ENCODE measurements around the gene IDH1. TPM values are rescaled to one million over a fixed set of nuclear protein-coding genes. Genes with fewer than 3 reads are reported as not detected.
A peak's percentile ranks its signal among the peaks of the same experiment; 100 is the strongest.

The IDH1 gene
- total RNA-seq, 1 experiment from 2014 or later, result 50.2 TPM

DNA sequence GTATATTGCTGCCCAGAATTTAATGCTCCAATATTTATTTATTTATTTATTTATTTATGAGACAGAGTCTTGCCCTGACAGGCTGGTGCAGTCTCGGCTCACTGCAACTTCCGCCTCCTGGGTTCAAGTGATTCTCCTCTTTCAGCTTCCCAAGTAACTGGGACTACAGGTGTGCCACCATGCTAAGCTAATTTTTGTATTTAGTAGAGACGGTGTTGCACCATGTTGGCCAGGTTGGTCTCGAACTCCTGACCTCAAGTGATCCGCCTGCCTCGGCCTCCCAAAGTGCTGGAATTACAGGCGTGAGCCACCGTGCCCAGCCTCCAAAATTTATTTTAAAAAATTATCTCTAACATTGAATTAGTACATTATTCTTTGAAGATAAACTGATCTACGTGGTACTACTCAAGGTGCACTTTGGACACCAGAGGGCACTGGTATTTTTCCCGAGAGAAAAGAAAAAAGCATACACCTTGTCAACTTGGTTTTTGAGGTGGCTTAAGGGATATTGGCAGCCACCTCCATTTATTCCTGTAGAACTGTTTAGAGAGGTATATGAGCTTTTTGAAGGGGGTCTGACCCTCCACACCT, 1.4 kb upstream of the IDH1 start:
- TF ChIP-seq, protein P1, sequence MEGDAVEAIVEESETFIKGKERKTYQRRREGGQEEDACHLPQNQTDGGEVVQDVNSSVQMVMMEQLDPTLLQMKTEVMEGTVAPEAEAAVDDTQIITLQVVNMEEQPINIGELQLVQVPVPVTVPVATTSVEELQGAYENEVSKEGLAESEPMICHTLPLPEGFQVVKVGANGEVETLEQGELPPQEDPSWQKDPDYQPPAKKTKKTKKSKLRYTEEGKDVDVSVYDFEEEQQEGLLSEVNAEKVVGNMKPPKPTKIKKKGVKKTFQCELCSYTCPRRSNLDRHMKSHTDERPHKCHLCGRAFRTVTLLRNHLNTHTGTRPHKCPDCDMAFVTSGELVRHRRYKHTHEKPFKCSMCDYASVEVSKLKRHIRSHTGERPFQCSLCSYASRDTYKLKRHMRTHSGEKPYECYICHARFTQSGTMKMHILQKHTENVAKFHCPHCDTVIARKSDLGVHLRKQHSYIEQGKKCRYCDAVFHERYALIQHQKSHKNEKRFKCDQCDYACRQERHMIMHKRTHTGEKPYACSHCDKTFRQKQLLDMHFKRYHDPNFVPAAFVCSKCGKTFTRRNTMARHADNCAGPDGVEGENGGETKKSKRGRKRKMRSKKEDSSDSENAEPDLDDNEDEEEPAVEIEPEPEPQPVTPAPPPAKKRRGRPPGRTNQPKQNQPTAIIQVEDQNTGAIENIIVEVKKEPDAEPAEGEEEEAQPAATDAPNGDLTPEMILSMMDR (IDR thresholded peaks at IDR 0.05; ENCODE audit: unreplicated experiment), result peak; percentile 26
- ChIA-PET CTCF (interaction anchor here (0.6 to 7.4 kb wide), 9 partner anchors 9 to 1434 kb away, joined by 3 to 104 read pairs (median 6); no protein-coding TSS in a partner anchor), POLR2A (interaction anchor here (3.1 to 6.4 kb wide), 3 partner anchors 11 to 154 kb away, joined by 22 to 159 read pairs (median 32); partner anchors contain the start of gene PIKFYVE)
- H3K36me3 Mint-ChIP-seq (ENCODE audit: insufficient read depth, unreplicated experiment), result peaks cover 14% of the 10 kb centered on the region
- intact Hi-C loops (cut with micrococcal nuclease), result no loop called here
- no peaks in the 10 kb centered on the region for H3K9me3 Mint-ChIP-seq (ENCODE audit: unreplicated experiment)
- no TSS peak for BruUV-seq (replicated peaks)
- H3K4me1 Mint-ChIP-seq (ENCODE audit: insufficient read depth, unreplicated experiment), result peaks cover 8% of the 10 kb centered on the region
- no peak overlapping the region for H3K27ac Mint-ChIP-seq (ENCODE audit: low read depth, unreplicated experiment)
- peak; percentile 30 for DNase-seq (ENCODE audit: unreplicated experiment)
- no peaks in the 10 kb centered on the region for H3K27me3 Mint-ChIP-seq (ENCODE audit: insufficient read depth, unreplicated experiment)
- H3K4me3 Mint-ChIP-seq (ENCODE audit: unreplicated experiment), result no peak overlapping the region

DNA sequence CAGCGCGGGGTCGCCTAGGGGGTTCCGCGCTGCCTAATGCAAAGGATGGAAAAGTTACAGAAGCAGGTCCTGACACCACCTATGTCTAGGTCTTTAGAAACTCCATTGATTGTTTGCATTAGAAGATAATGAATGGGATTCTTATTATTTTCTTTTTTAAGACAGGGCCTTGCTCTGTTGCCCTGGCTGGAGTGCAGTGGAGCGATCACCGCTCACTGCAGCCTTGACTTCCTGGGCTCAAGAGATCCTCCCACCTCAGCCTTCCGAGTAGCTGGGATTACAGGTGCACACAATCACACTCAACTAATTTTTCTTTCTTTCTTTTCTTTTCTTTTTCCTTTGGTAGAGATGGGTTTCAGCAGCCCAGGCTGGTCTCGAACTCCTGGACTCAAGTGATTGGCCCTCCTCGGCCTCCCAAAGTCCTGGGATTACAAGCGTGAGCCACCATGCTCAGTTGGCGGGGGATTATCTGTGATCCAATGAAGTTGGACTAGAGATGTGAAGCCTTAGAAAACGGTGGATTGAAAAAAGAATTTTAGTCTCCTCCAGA, 761 bp upstream of the IDH1 start:
- Mint-ChIP-seq H3K4me3 (ENCODE audit: unreplicated experiment) (peak overlapping the region; percentile 83), H3K36me3 (ENCODE audit: insufficient read depth, unreplicated experiment) (peaks cover 18% of the 10 kb centered on the region), H3K27me3 (ENCODE audit: insufficient read depth, unreplicated experiment) (no peaks in the 10 kb centered on the region), H3K9me3 (ENCODE audit: unreplicated experiment) (no peaks in the 10 kb centered on the region), H3K27ac (ENCODE audit: low read depth, unreplicated experiment) (peak overlapping the region; percentile 14), H3K4me1 (ENCODE audit: insufficient read depth, unreplicated experiment) (peaks cover 14% of the 10 kb centered on the region)
- TF ChIP-seq, protein P1 (IDR thresholded peaks at IDR 0.05; ENCODE audit: unreplicated experiment), result no peak
- no peak for DNase-seq (ENCODE audit: unreplicated experiment)
- intact Hi-C loops (cut with micrococcal nuclease), result loop anchor here (1.0 kb wide), 3 partner anchors 11 to 153 kb away; partner anchors contain the start of gene PIKFYVE
- ChIA-PET POLR2A (interaction anchor here (0.6 to 6.4 kb wide), 6 partner anchors 11 to 980 kb away, joined by 3 to 159 read pairs (median 12); partner anchors contain the start of gene PIKFYVE), CTCF (interaction anchor here (0.5 to 7.4 kb wide), 13 partner anchors 9 to 1434 kb away, joined by 3 to 104 read pairs (median 6); partner anchors contain the start of gene PIKFYVE)
- BruUV-seq (replicated peaks), result no TSS peak

DNA sequence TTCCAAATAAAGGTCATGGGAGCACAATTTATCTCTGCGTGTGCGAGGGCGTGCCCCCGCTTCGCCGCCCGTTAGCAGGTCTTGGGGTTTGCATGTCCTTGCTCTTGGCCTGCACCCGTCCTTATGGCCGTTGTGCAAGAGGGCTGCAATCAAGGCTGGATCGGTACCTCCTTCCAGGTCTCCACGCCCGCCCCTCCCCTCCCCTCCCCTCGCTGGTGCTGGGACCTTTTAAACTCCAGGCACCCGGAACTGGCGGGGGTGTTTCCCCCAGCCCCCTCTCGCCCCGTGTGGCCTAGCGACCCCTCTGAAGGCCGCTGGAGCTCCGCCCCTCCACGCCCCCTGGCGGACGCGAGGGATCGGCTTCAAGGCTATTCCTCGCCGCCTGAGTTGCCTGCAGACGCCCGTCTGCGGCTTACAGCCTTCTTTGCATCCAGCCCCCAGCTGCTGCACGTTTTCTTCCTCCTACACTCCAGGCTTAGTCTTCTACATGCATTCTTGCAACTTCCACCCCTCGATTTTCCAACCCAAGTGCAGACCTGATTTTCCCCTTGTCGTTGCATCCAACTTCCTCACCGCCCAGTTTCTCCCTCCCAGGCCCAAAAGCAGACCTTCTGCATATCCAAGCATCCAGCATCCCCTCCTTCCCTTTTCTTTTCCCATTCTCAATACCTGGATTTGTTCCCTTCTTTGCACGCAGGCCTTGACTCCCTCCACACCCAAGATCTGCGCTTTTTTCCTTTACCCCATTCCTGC, 577 bp downstream of the IDH1 start:
- intact Hi-C loops (cut with micrococcal nuclease), result no loop called here
- Mint-ChIP-seq H3K4me3 (ENCODE audit: unreplicated experiment) (peak overlapping the region; percentile 83), H3K36me3 (ENCODE audit: insufficient read depth, unreplicated experiment) (peaks cover 25% of the 10 kb centered on the region), H3K4me1 (ENCODE audit: insufficient read depth, unreplicated experiment) (peaks cover 28% of the 10 kb centered on the region), H3K27me3 (ENCODE audit: insufficient read depth, unreplicated experiment) (no peaks in the 10 kb centered on the region), H3K9me3 (ENCODE audit: unreplicated experiment) (no peaks in the 10 kb centered on the region), H3K27ac (ENCODE audit: low read depth, unreplicated experiment) (peak overlapping the region; percentile 59)
- no TSS peak for BruUV-seq (replicated peaks)
- TF ChIP-seq, protein P1 (IDR thresholded peaks at IDR 0.05; ENCODE audit: unreplicated experiment), result peak; percentile 72
- POLR2A ChIA-PET, result interaction anchor here (0.6 to 6.4 kb wide), 13 partner anchors 8 to 981 kb away, joined by 3 to 159 read pairs (median 4); partner anchors contain the start of gene PIKFYVE
- DNase-seq (ENCODE audit: unreplicated experiment), result peak; percentile 80
- CTCF ChIA-PET, result interaction anchor here (0.6 to 7.4 kb wide), 16 partner anchors 11 to 1151 kb away, joined by 3 to 104 read pairs (median 4); partner anchors contain the start of gene PIKFYVE
